H1 (cell line): Measurements from ENCODE around the gene FOXP2. TPM values are rescaled to one million over a fixed set of nuclear protein-coding genes. Genes with fewer than 3 reads are reported as not detected.

Experiments
- CTCF ChIA-PET: fragments of 300-600 bp; sonication (Branson Sonifier 250); formaldehyde crosslinking; loops from one replicate; lab custom pipeline; 2021; ENCODE audit not compliant: partially characterized antibody; lab: Charles Lee
- POLR2A ChIA-PET: fragments of 300-600 bp; sonication (Branson Sonifier 250); formaldehyde crosslinking; loops from one replicate; lab custom pipeline; 2021; ENCODE audit warnings: inconsistent platforms; ENCODE audit not compliant: partially characterized antibody; lab: Charles Lee
- DNase-seq, 2 experiments: peaks; one replicate each; pipeline versions ENCODE4 v3.0.0 to v3.0.0-alpha.2; 2010 to 2022; ENCODE audit warnings: low spot score in 2 of 2, low read depth in 1 of 2, mixed read lengths in 1 of 2
- FAIRE-seq: peaks from 2 replicates; lab custom pipeline; 2011; peaks lifted over from hg19 to GRCh38; lab: Jason Lieb, UNC
- H2AFZ ChIP-seq: 2 replicates; pipeline ENCODE4 v1.8.1; 2012; ENCODE audit warnings: low read length, inconsistent platforms
- H2AK5ac ChIP-seq: 2 replicates; pipeline ENCODE4 v1.6.1; 2013; ENCODE audit warnings: low read depth, low read length
- H2BK120ac ChIP-seq: replicated peaks from 2 replicates; pipeline ENCODE3; 2013; ENCODE audit warnings: low read depth, low read length, inconsistent platforms
- H2BK12ac ChIP-seq: 2 replicates; pipeline ENCODE4 v1.6.1; 2013; ENCODE audit warnings: low read depth, low read length
- H2BK15ac ChIP-seq: 2 replicates; pipeline ENCODE4 v1.6.1; 2013; ENCODE audit warnings: low read length
- H2BK20ac ChIP-seq: 2 replicates; pipeline ENCODE4 v1.6.1; 2013; ENCODE audit warnings: low read length
- H2BK5ac ChIP-seq: 2 replicates; pipeline ENCODE4 v1.6.1; 2013; ENCODE audit warnings: low read depth, low read length
- H3K14ac ChIP-seq: 2 replicates; pipeline ENCODE4 v1.6.1; 2013; ENCODE audit warnings: inconsistent platforms; ENCODE audit not compliant: insufficient read length
- H3K18ac ChIP-seq: 2 replicates; pipeline ENCODE4 v1.6.1; 2013; ENCODE audit warnings: low read length; ENCODE audit errors: extremely low read depth
- H3K23ac ChIP-seq: 2 replicates; pipeline ENCODE4 v1.6.1; 2013; ENCODE audit warnings: inconsistent platforms; ENCODE audit not compliant: insufficient read length
- H3K23me2 ChIP-seq: 2 replicates; pipeline ENCODE4 v1.6.1; 2013; ENCODE audit warnings: low read depth, low read length
- H3K27ac ChIP-seq: 2 replicates; pipeline ENCODE4 v1.6.1; 2011; ENCODE audit warnings: low read depth, low read length, inconsistent platforms
- H3K27me3 ChIP-seq, 4 experiments: replicated peaks in 1 of 4; 1 replicate in 1 of 4; 2 replicates in 3 of 4; pipeline versions ENCODE4 v1.6.1 to v1.8.1; 2011 to 2013; ENCODE audit warnings: low read length in 3 of 4, mild to moderate bottlenecking in 3 of 4, inconsistent platforms in 2 of 4, mixed read lengths in 2 of 4, moderate library complexity in 1 of 4; ENCODE audit not compliant: control insufficient read depth in 3 of 4, insufficient read depth in 3 of 4; ENCODE audit errors: extremely low read depth in 1 of 4
- H3K36me3 ChIP-seq, 4 experiments: 2 replicates each; pipeline versions ENCODE4 v1.6.1 to v1.8.1; 2011 to 2013; ENCODE audit warnings: mild to moderate bottlenecking in 4 of 4, low read length in 3 of 4, moderate library complexity in 2 of 4, control low read depth in 1 of 4, inconsistent platforms in 1 of 4; ENCODE audit not compliant: insufficient read depth in 4 of 4, control insufficient read depth in 2 of 4
- H3K4ac ChIP-seq: replicated peaks from 2 replicates; pipeline ENCODE3; 2013; ENCODE audit warnings: low read length, low read depth, mixed read lengths, inconsistent platforms; ENCODE audit not compliant: insufficient read length
- H3K4me1 ChIP-seq, 4 experiments: replicated peaks in 1 of 4; 1 replicate in 1 of 4; 2 replicates in 3 of 4; pipeline versions ENCODE4 v1.6.1 to v1.8.1; 2011 to 2013; ENCODE audit warnings: low read length in 3 of 4, inconsistent platforms in 2 of 4, mixed read lengths in 1 of 4; ENCODE audit not compliant: insufficient read depth in 4 of 4, control insufficient read depth in 3 of 4
- H3K4me2 ChIP-seq, 2 experiments: 2 replicates each; pipeline versions ENCODE4 v1.6.1 to v1.8.1; 2011 to 2013; ENCODE audit warnings: low read depth in 2 of 2, low read length in 2 of 2, control low read depth in 1 of 2, inconsistent platforms in 1 of 2, mild to moderate bottlenecking in 1 of 2; ENCODE audit not compliant: insufficient read depth in 1 of 2
- H3K4me3 ChIP-seq, 4 experiments: fragments of 200-600, 300-600 bp in 1 of 4; sonication (generic), shearing (Covaris generic), sonication (Bioruptor Twin) in 1 of 4; 2 replicates each; pipeline versions ENCODE4 v1.5.1 to v1.8.1; 2011 to 2016; ENCODE audit warnings: low read length in 4 of 4, low read depth in 3 of 4, control low read depth in 2 of 4, inconsistent platforms in 2 of 4, mild to moderate bottlenecking in 2 of 4, mixed read lengths in 1 of 4, moderate library complexity in 1 of 4; ENCODE audit not compliant: insufficient read depth in 2 of 4; ENCODE audit errors: extremely low read depth in 1 of 4
- H3K56ac ChIP-seq: replicated peaks from 2 replicates; pipeline ENCODE3; 2013; ENCODE audit warnings: low read depth, mild to moderate bottlenecking, mixed read lengths, low read length, inconsistent platforms; ENCODE audit not compliant: insufficient read length
- H3K79me1 ChIP-seq: 2 replicates; pipeline ENCODE4 v1.6.1; 2013; ENCODE audit warnings: low read depth, low read length, control low read depth
- H3K79me2 ChIP-seq, 2 experiments: 2 replicates each; pipeline versions ENCODE4 v1.6.1 to v1.8.1; 2012 to 2013; ENCODE audit warnings: low read length in 2 of 2, mild to moderate bottlenecking in 2 of 2, inconsistent platforms in 1 of 2; ENCODE audit not compliant: insufficient read depth in 2 of 2, control insufficient read depth in 1 of 2
- H3K9ac ChIP-seq, 4 experiments: replicated peaks in 1 of 4; 1 replicate in 1 of 4; 2 replicates in 3 of 4; pipeline versions ENCODE4 v1.6.1 to v1.8.1; 2011 to 2013; ENCODE audit warnings: low read depth in 3 of 4, low read length in 3 of 4, control low read depth in 2 of 4, mild to moderate bottlenecking in 2 of 4, moderate library complexity in 2 of 4, inconsistent platforms in 1 of 4; ENCODE audit errors: extremely low read depth in 1 of 4
- H3K9me3 ChIP-seq, 2 experiments: 2 replicates each; pipeline versions ENCODE4 v1.6.1 to v1.8.1; 2012 to 2013; ENCODE audit warnings: mild to moderate bottlenecking in 2 of 2, moderate library complexity in 2 of 2, control low read depth in 1 of 2, inconsistent platforms in 1 of 2, low read depth in 1 of 2, low read length in 1 of 2, mixed read lengths in 1 of 2; ENCODE audit not compliant: insufficient read depth in 2 of 2
- H4K20me1 ChIP-seq, 2 experiments: replicated peaks in 1 of 2; 2 replicates each; pipeline versions ENCODE3 to v1.8.1; 2011 to 2013; ENCODE audit warnings: inconsistent platforms in 2 of 2, low read length in 2 of 2, mild to moderate bottlenecking in 1 of 2; ENCODE audit not compliant: insufficient read depth in 2 of 2, control insufficient read depth in 1 of 2
- H4K5ac ChIP-seq: 2 replicates; pipeline ENCODE4 v1.6.1; 2013; ENCODE audit warnings: low read length, low read depth, mixed read lengths, inconsistent platforms; ENCODE audit not compliant: insufficient read length
- H4K8ac ChIP-seq: 2 replicates; pipeline ENCODE4 v1.8.0; 2013; ENCODE audit warnings: mild to moderate bottlenecking, moderate library complexity, low read length, inconsistent platforms; ENCODE audit not compliant: insufficient read depth; ENCODE audit errors: extremely low read depth
- H4K91ac ChIP-seq: replicated peaks from 2 replicates; pipeline ENCODE3; 2013; ENCODE audit warnings: low read length, mixed read lengths, inconsistent platforms; ENCODE audit not compliant: insufficient read length
- BACH1 ChIP-seq: IDR thresholded peaks from 2 replicates; pipeline ENCODE4 v1.6.1; 2012; ENCODE audit warnings: low read length, improper control_type of control experiment
- CBX5 ChIP-seq: fragments of 300-800, 300-1000 bp; sonication (generic); IDR thresholded peaks from 2 replicates; pipeline ENCODE4 v1.7.1; 2016; ENCODE audit warnings: antibody characterized with exemption, low read length, low read depth
- CREB1 ChIP-seq: IDR thresholded peaks from 2 replicates; pipeline ENCODE4 v1.6.1; 2012; ENCODE audit warnings: inconsistent platforms
- EP300 ChIP-seq, 2 experiments: IDR thresholded peaks; 1 replicate in 1 of 2; 2 replicates in 1 of 2; pipeline ENCODE4 v1.6.1; 2011 to 2012; ENCODE audit warnings: low read depth in 2 of 2, low read length in 2 of 2, mild to moderate bottlenecking in 2 of 2, borderline replicate concordance in 1 of 2, inconsistent platforms in 1 of 2, moderate library complexity in 1 of 2
- KDM1A ChIP-seq: fragments of 200-600, 300-600 bp; sonication (generic); IDR thresholded peaks from 2 replicates; pipeline ENCODE4 v1.7.1; 2016; ENCODE audit warnings: mild to moderate bottlenecking, low read length, borderline replicate concordance
- KDM5A ChIP-seq: fragments of 200-600 bp; IDR thresholded peaks from 2 replicates; pipeline ENCODE4 v1.7.1; 2012; ENCODE audit warnings: mild to moderate bottlenecking, low read length, inconsistent platforms, mixed read lengths
- RBBP5 ChIP-seq: IDR thresholded peaks from 2 replicates; pipeline ENCODE4 v1.7.1; 2012; ENCODE audit warnings: low read depth, mild to moderate bottlenecking, inconsistent platforms, low read length, moderate library complexity, borderline replicate concordance
- RNF2 ChIP-seq: fragments of 200-900, 300-1000 bp; sonication (generic); IDR thresholded peaks from 2 replicates; pipeline ENCODE4 v1.7.1; 2016; ENCODE audit warnings: borderline replicate concordance, low read depth, mild to moderate bottlenecking, antibody characterized with exemption, low read length; ENCODE audit not compliant: poor library complexity, severe bottlenecking; ENCODE audit errors: missing control alignments
- SIN3A ChIP-seq, 2 experiments: IDR thresholded peaks in 1 of 2; conservative IDR thresholded peaks in 1 of 2; 2 replicates each; pipeline ENCODE4 v1.6.1; 2011 to 2012; ENCODE audit warnings: low read length in 2 of 2, improper control_type of control experiment in 1 of 2, low read depth in 1 of 2, mild to moderate bottlenecking in 1 of 2
- SP4 ChIP-seq: IDR thresholded peaks from 2 replicates; pipeline ENCODE4 v1.6.1; 2012; ENCODE audit warnings: low read length, inconsistent platforms
- WGBS, 2 experiments: shearing (Covaris generic) in 1 of 2; methylation state at CpG; one replicate each; pipeline versions ENCODE4 v1.1.6 to v1.1.7; 2013 to 2015; ENCODE audit warnings: low lambda C conversion rate in 2 of 2, mixed read lengths in 2 of 2, inconsistent platforms in 1 of 2, low coverage in 1 of 2, missing lambda C conversion rate in 1 of 2; ENCODE audit not compliant: insufficient replicate concordance in 2 of 2, insufficient coverage in 1 of 2, insufficient read length in 1 of 2; ENCODE audit errors: extremely low coverage in 1 of 2, missing lambda C conversion rate in 1 of 2; 5-methylcytosine and 5-hydroxymethylcytosine counted together
- polyA plus RNA-seq, 7 experiments: library from polyadenylated mRNA; depleted of rRNA in 3 of 7; stranded (reverse) in 5 of 7; unstranded in 2 of 7; fragments of >200 nt in 5 of 7; fragments of 200-250 nt in 2 of 7; gene quantifications; 1 replicate in 5 of 7; 2 replicates in 1 of 7; 4 replicates in 1 of 7; pipeline versions ENCODE4 v1.2.1 to v1.2.3, GENCODE V29; 2011 to 2013; ENCODE audit warnings: missing spikeins in 2 of 7, mixed read lengths in 2 of 7
- total RNA-seq: library from RNA; stranded (reverse); fragmentation: NEBNext Ultra II Directional; extraction: Animal tissue kit (Norgen Biotek cat#: 25700); gene quantifications from 2 replicates; pipeline ENCODE4 v1.2.1, GENCODE V29; 2021
- TF ChIP-seq, protein P1 (sequence below), 3 experiments: IDR thresholded peaks; 1 replicate in 2 of 3; 2 replicates in 1 of 3; pipeline versions ENCODE4 v1.5.1 to v1.6.1; 2011; ENCODE audit warnings: low read length in 3 of 3, mild to moderate bottlenecking in 3 of 3, inconsistent platforms in 2 of 3, low read depth in 1 of 3, moderate library complexity in 1 of 3; ENCODE audit not compliant: insufficient read depth in 1 of 3; ENCODE audit errors: control extremely low read depth in 1 of 3

FOXP2 gene
- total and polyA plus RNA-seq, 2 of the 8 experiments (the other 6 are each of a cell fraction or from before 2014, with no cell fraction given) = 0.09 to 0.43 TPM

DNA sequence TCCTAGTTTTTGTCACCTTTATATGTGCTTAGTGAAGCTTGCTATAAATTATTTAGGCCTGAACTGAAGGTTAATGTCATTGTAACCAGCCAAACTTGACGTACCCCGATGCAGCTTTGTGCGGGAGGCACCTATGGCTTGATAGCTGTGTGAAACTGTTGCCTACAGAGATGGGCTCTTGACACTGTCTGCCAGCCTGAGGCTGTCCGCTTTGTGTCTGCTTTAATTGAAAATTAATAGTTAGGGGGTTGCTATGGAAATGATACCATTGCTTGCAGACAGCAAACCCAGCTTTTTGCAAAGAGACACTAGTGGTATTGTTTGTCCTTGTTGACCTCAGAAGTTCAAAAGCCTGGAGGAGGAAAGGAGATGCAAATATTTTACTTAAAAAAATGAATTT lies 2.1 kb upstream of the FOXP2 start:
- ChIA-PET CTCF (interaction anchor here (2.0 kb wide), 1 partner anchor 11 kb away, joined by 5 read pairs; no protein-coding TSS in a partner anchor), POLR2A (no interaction called here)
- Histone ChIP-seq H4K91ac (no peak overlapping the region), H3K27ac (no peak overlapping the region), H3K23ac (no peak overlapping the region), H3K18ac (no peak overlapping the region), H3K4ac (no peak overlapping the region), H3K4me2 (no peak overlapping the region), H3K56ac (no peak overlapping the region), H3K79me2 (no peaks in the 10 kb centered on the region), H3K4me3 (no peak overlapping the region), H2BK12ac (no peak overlapping the region), H4K8ac (no peak overlapping the region), H3K9ac (no peak overlapping the region), H4K5ac (no peak overlapping the region), H3K36me3 (no peaks in the 10 kb centered on the region), H2BK15ac (no peak overlapping the region), H2BK5ac (no peak overlapping the region), H2BK20ac (no peak overlapping the region), H3K23me2 (no peaks in the 10 kb centered on the region), H3K4me1 (peaks cover 0 to 10% (median 6%) of the 10 kb centered on the region in 4 experiments; a peak in 4 of 7 replicates), H3K79me1 (no peaks in the 10 kb centered on the region), H2AK5ac (no peak overlapping the region), H3K14ac (no peak overlapping the region), H2BK120ac (no peak overlapping the region), H2AFZ (no peak overlapping the region), H4K20me1 (no peaks in the 10 kb centered on the region), H3K27me3 (no peaks in the 10 kb centered on the region), H3K9me3 (no peaks in the 10 kb centered on the region)
- DNase-seq (no peak), FAIRE-seq (no peak)
- WGBS, 2 experiments = 95% methylated on average over 4 of the region's 4 CpGs; no CpG with 5 or more reads in 1 of the 2 experiments
- TF ChIP-seq KDM5A = no peak
- TF ChIP-seq, protein P1, sequence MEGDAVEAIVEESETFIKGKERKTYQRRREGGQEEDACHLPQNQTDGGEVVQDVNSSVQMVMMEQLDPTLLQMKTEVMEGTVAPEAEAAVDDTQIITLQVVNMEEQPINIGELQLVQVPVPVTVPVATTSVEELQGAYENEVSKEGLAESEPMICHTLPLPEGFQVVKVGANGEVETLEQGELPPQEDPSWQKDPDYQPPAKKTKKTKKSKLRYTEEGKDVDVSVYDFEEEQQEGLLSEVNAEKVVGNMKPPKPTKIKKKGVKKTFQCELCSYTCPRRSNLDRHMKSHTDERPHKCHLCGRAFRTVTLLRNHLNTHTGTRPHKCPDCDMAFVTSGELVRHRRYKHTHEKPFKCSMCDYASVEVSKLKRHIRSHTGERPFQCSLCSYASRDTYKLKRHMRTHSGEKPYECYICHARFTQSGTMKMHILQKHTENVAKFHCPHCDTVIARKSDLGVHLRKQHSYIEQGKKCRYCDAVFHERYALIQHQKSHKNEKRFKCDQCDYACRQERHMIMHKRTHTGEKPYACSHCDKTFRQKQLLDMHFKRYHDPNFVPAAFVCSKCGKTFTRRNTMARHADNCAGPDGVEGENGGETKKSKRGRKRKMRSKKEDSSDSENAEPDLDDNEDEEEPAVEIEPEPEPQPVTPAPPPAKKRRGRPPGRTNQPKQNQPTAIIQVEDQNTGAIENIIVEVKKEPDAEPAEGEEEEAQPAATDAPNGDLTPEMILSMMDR (IDR thresholded peaks at IDR 0.05; ENCODE audit: control extremely low read depth in 1 of 3, insufficient read depth in 1 of 3, low read depth in 1 of 3, low read length in 3 of 3) = no peak
- no peak for TF ChIP-seq SIN3A (conservative IDR thresholded peaks at IDR 0.05 in 1 of 2, IDR thresholded peaks at IDR 0.05 in 1 of 2; ENCODE audit: low read depth in 1 of 2, low read length in 2 of 2)
- TF ChIP-seq RBBP5 = no peak
- no peak for TF ChIP-seq EP300 (IDR thresholded peaks at IDR 0.05; ENCODE audit: borderline replicate concordance in 1 of 2, low read depth in 2 of 2, low read length in 2 of 2)
- TF ChIP-seq RNF2 = no peak
- TF ChIP-seq SP4 = no peak
- no peak for TF ChIP-seq KDM1A
- TF ChIP-seq CREB1 = no peak
- TF ChIP-seq CBX5 = no peak
- TF ChIP-seq BACH1 = no peak
